K562 (cell line): ENCODE data around the gene PGAM2. TPM values are rescaled to one million over a fixed set of nuclear protein-coding genes. Genes with fewer than 3 reads are reported as not detected.

Experiments used
- ATAC-seq: fragments of 200-7000 bp; cut with Tn5 transposase; 3 replicates; pipeline ENCODE4 v1.9.1; 2020; ENCODE audit warnings: moderate library complexity
- BruUV-seq: library from RNA; stranded (reverse); fragments of 400-500 nt; replicated peaks from 2 replicates; lab custom pipeline; 2021; lab: Mats Ljungman, UMichigan
- CTCF ChIA-PET: fragments of 300-600 bp; formaldehyde crosslinking; extraction: SDS; loops from one replicate; lab custom pipeline; 2021; ENCODE audit warnings: low intra/inter-chr PET ratio; lab: Yijun Ruan, JAX
- POLR2A ChIA-PET: fragments of 300-600, 350-650 bp; sonication (Branson Sonifier 250); formaldehyde crosslinking; extraction: SDS; loops from one replicate; lab custom pipeline; 2021; ENCODE audit warnings: antibody characterized with exemption, inconsistent platforms; lab: Yijun Ruan, JAX
- DNase-seq, 4 experiments: peaks; one replicate each; pipeline versions ENCODE4 v3.0.0 to v3.0.0-alpha.2; 2011 to 2018; ENCODE audit warnings: low spot score in 3 of 4, mixed read lengths in 3 of 4; ENCODE audit errors: extremely low read depth in 1 of 4
- FAIRE-seq: peaks from 2 replicates; lab custom pipeline; 2011; peaks lifted over from hg19 to GRCh38; lab: Jason Lieb, UNC
- H2AFZ ChIP-seq: 2 replicates; pipeline ENCODE4 v1.6.0; 2011; ENCODE audit warnings: low read depth, low read length, control low read depth, inconsistent platforms
- H3K27ac ChIP-seq: fragments of 200-600 bp; 3 replicates; pipeline ENCODE4 v1.8.0; 2011; ENCODE audit warnings: low read depth, mild to moderate bottlenecking, control low read depth, inconsistent platforms, low read length, moderate library complexity, mixed read lengths; ENCODE audit errors: extremely low read depth
- H3K27me3 ChIP-seq, 2 experiments: fragments of 300-600 bp in 1 of 2; 2 replicates in 1 of 2; 3 replicates in 1 of 2; pipeline versions ENCODE4 v1.6.0 to v1.8.0; 2011; ENCODE audit warnings: inconsistent platforms in 2 of 2, low read length in 2 of 2, mild to moderate bottlenecking in 1 of 2, mixed read lengths in 1 of 2, moderate library complexity in 1 of 2; ENCODE audit not compliant: control insufficient read depth in 2 of 2, insufficient read depth in 2 of 2
- H3K36me3 ChIP-seq: fragments of 300-600 bp; 3 replicates; pipeline ENCODE4 v1.8.0; 2011; ENCODE audit warnings: mild to moderate bottlenecking, low read length, inconsistent platforms; ENCODE audit not compliant: control insufficient read depth, insufficient read depth
- H3K4me1 ChIP-seq, 2 experiments: fragments of 200-600 bp in 1 of 2; replicated peaks in 1 of 2; 2 replicates in 1 of 2; 3 replicates in 1 of 2; pipeline versions ENCODE4 v1.5.1 to v1.8.0; 2011; ENCODE audit warnings: inconsistent platforms in 2 of 2, low read length in 2 of 2, mild to moderate bottlenecking in 1 of 2, mixed read lengths in 1 of 2, moderate library complexity in 1 of 2; ENCODE audit not compliant: control insufficient read depth in 2 of 2, insufficient read depth in 2 of 2
- H3K4me2 ChIP-seq: 2 replicates; pipeline ENCODE4 v1.6.1; 2011; ENCODE audit warnings: low read length, control low read depth, inconsistent platforms, mixed read lengths; ENCODE audit not compliant: insufficient read depth
- H3K4me3 ChIP-seq: fragments of 200-600 bp; sonication (generic), shearing (Covaris generic); 2 replicates; pipeline ENCODE4 v1.5.1; 2016; ENCODE audit warnings: control low read depth, inconsistent platforms
- H3K79me2 ChIP-seq: fragments of 200-600 bp; 3 replicates; pipeline ENCODE4 v1.8.0; 2011; ENCODE audit warnings: low read length, inconsistent platforms; ENCODE audit not compliant: control insufficient read depth, insufficient read depth
- H3K9ac ChIP-seq, 2 experiments: 2 replicates each; pipeline versions ENCODE4 v1.6.0 to v1.6.1; 2011; ENCODE audit warnings: low read depth in 2 of 2, low read length in 2 of 2, control low read depth in 1 of 2, inconsistent platforms in 1 of 2, mild to moderate bottlenecking in 1 of 2, mixed read lengths in 1 of 2; ENCODE audit not compliant: insufficient read depth in 1 of 2
- H3K9me1 ChIP-seq: one replicate; pipeline ENCODE4 v1.6.0; 2011; ENCODE audit warnings: inconsistent platforms, mild to moderate bottlenecking, low read length, moderate library complexity; ENCODE audit not compliant: control insufficient read depth, insufficient read depth
- H3K9me3 ChIP-seq: replicated peaks from 2 replicates; pipeline ENCODE4 v1.5.1; 2011; ENCODE audit warnings: low read depth, low read length, inconsistent platforms; ENCODE audit not compliant: control insufficient read depth, insufficient read depth
- H4K20me1 ChIP-seq: replicated peaks from 2 replicates; pipeline ENCODE4 v1.6.1; 2011; ENCODE audit warnings: low read length, inconsistent platforms, mixed read lengths; ENCODE audit not compliant: control insufficient read depth, insufficient read depth
- KDM4B ChIP-seq, 2 experiments: fragments of 450-650 bp in 1 of 2; sonication (generic) in 1 of 2; IDR thresholded peaks; 2 replicates each; pipeline ENCODE4 v1.6.1; 2016 to 2017; ENCODE audit warnings: borderline replicate concordance in 2 of 2, antibody characterized with exemption in 1 of 2, low read depth in 1 of 2, mild to moderate bottlenecking in 1 of 2
- SIN3A ChIP-seq, 2 experiments: fragments of 150-350 bp in 1 of 2; IDR thresholded peaks; 2 replicates each; pipeline ENCODE4 v1.6.1; 2011 to 2016; ENCODE audit warnings: borderline replicate concordance in 2 of 2, low read depth in 2 of 2, low read length in 2 of 2, mild to moderate bottlenecking in 2 of 2, moderate library complexity in 2 of 2; ENCODE audit not compliant: control insufficient read depth in 1 of 2
- SPI1 ChIP-seq: IDR thresholded peaks from 2 replicates; pipeline ENCODE4 v1.6.1; 2011; ENCODE audit warnings: low read depth, low read length, control low read depth, borderline replicate concordance
- WGBS: fragments of 100-300 bp; shearing (Covaris generic); methylation state at CpG from one replicate; pipeline ENCODE4 v1.1.6; 2016; ENCODE audit warnings: low coverage, mixed read lengths; ENCODE audit not compliant: insufficient coverage; ENCODE audit errors: missing lambda C conversion rate; 5-methylcytosine and 5-hydroxymethylcytosine counted together
- in situ Hi-C: fragments of 300-500 bp; cut with MboI; formaldehyde crosslinking; loops from 4 replicates; pipeline ENCODE4 v1.15.0; 2018; ENCODE audit warnings: inconsistent platforms, mixed read lengths
- intact Hi-C: fragments of 100-400 bp; cut with micrococcal nuclease; formaldehyde crosslinking; loops from 2 replicates; pipeline ENCODE4 v1.14.2; 2022
- polyA plus RNA-seq, 8 experiments: library from polyadenylated mRNA; depleted of rRNA in 4 of 8; stranded (reverse) in 5 of 8; unstranded in 3 of 8; fragments of >200 nt; fragmentation: Nextera tagmentation in 2 of 8; fragmentation: Illumina TruSeq in 1 of 8; extraction: Ambion mirVana in 2 of 8; extraction: Trizol in 1 of 8; gene quantifications; 2 replicates each; pipeline versions ENCODE4 v1.2.1 to v1.2.3, GENCODE V29; 2011 to 2014; ENCODE audit warnings: inconsistent platforms in 1 of 8, missing spikeins in 1 of 8
- total RNA-seq, 7 experiments: library from RNA; depleted of rRNA in 6 of 7; stranded (reverse); fragments of >200 nt in 6 of 7; fragmentation: Illumina TruSeq in 2 of 7; extraction: Trizol in 2 of 7; gene quantifications; 2 replicates each; pipeline versions ENCODE4 v1.2.1 to v1.2.3, GENCODE V29; 2011 to 2021; ENCODE audit warnings: low replicate concordance in 1 of 7
- TF ChIP-seq, protein P1 (sequence below): fragments of 250-450 bp; sonication (Bioruptor Pico); IDR thresholded peaks from 2 replicates; pipeline ENCODE4 v1.5.0; 2021; ENCODE audit warnings: mild to moderate bottlenecking, moderate library complexity
- TF ChIP-seq, protein P2 (sequence below): fragments of 250-450 bp; sonication (Bioruptor Pico); IDR thresholded peaks from 2 replicates; pipeline ENCODE4 v1.5.0; 2021; ENCODE audit warnings: mild to moderate bottlenecking, borderline replicate concordance
- TF ChIP-seq, protein P3 (sequence below): fragments of 450-650 bp; IDR thresholded peaks from 2 replicates; pipeline ENCODE4 v1.6.1; 2016; ENCODE audit warnings: mild to moderate bottlenecking

Gene PGAM2
- total and polyA plus RNA-seq, 9 of the 15 experiments (the other 6 are each of a cell fraction or from before 2014, with no cell fraction given), result not detected

- no peak overlapping the region for H3K27ac ChIP-seq
- peak overlapping the region in 1 of 2 experiments; percentile 55; a peak in 1 of 4 replicates for H3K9ac ChIP-seq
- ChIA-PET CTCF (no interaction called here), POLR2A (interaction anchor here (0.7 to 3.2 kb wide), 2 partner anchors 17 to 25 kb away, joined by 5 to 13 read pairs; no protein-coding TSS in a partner anchor)
- TF ChIP-seq SIN3A (IDR thresholded peaks at IDR 0.05; ENCODE audit: borderline replicate concordance in 2 of 2, control insufficient read depth in 1 of 2, low read depth in 2 of 2, low read length in 2 of 2) (no peak), KDM4B (IDR thresholded peaks at IDR 0.05; ENCODE audit: borderline replicate concordance in 2 of 2, low read depth in 1 of 2) (no peak), SPI1 (peak; percentile 29; the same call in 1 of the 2 replicates)
- TF ChIP-seq, protein P1, sequence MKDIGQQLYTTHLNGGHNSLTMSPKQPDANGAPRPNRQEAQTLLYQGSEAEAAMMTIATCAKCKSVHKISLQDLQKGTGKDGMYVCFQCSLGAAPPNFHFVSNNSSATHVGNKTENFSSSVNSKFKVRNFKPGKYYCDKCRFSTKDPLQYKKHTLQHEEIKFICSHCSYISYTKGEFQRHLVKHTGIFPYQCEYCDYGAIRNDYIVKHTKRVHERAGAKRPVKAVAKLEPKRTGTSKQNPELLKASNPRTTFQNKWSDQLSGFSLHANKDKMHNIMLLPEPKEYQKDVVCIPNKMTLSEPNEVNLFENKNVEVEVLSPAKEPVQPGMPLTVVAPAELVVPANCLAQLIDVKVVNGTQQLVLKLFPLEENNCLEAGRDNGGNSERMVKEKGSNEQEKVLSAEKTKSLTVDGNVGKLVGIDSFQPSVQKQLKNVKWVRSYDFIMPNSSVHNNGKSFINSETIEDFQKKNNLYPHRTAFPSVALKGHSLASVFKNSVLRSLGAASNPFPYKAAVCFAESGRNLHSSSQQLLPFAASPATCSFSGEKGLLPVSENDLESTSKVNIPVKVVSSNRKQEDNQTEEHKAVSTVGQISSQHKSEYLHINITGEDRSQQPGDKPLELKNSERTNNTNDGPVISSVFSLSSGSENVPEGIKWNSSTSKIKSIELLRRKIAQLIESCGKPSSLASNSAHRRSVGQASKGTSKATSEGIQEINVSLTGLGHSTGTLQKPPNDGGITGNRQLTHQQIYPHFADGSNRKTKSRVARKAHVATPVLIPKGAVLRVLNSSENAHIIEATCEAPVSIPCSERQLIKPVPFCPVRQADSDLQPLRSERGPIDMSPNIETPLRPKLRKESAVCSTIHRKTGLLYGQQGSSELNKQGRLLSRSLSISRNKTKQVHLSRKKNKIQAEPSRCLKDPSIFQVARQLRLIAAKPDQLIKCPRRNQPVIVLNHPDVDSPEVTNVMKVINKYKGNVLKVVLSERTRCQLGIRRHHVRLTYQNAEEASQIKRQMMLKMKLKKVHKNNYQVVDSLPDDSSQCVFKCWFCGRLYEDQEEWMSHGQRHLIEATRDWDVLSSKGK, result no peak
- TF ChIP-seq, protein P2, sequence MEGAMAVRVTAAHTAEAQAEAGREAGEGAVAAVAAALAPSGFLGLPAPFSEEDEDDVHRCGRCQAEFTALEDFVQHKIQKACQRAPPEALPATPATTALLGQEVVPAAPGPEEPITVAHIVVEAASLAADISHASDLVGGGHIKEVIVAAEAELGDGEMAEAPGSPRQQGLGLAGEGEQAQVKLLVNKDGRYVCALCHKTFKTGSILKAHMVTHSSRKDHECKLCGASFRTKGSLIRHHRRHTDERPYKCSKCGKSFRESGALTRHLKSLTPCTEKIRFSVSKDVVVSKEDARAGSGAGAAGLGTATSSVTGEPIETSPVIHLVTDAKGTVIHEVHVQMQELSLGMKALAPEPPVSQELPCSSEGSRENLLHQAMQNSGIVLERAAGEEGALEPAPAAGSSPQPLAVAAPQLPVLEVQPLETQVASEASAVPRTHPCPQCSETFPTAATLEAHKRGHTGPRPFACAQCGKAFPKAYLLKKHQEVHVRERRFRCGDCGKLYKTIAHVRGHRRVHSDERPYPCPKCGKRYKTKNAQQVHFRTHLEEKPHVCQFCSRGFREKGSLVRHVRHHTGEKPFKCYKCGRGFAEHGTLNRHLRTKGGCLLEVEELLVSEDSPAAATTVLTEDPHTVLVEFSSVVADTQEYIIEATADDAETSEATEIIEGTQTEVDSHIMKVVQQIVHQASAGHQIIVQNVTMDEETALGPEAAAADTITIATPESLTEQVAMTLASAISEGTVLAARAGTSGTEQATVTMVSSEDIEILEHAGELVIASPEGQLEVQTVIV (CRISPR knock-in tag), result no peak
- TF ChIP-seq, protein P3, sequence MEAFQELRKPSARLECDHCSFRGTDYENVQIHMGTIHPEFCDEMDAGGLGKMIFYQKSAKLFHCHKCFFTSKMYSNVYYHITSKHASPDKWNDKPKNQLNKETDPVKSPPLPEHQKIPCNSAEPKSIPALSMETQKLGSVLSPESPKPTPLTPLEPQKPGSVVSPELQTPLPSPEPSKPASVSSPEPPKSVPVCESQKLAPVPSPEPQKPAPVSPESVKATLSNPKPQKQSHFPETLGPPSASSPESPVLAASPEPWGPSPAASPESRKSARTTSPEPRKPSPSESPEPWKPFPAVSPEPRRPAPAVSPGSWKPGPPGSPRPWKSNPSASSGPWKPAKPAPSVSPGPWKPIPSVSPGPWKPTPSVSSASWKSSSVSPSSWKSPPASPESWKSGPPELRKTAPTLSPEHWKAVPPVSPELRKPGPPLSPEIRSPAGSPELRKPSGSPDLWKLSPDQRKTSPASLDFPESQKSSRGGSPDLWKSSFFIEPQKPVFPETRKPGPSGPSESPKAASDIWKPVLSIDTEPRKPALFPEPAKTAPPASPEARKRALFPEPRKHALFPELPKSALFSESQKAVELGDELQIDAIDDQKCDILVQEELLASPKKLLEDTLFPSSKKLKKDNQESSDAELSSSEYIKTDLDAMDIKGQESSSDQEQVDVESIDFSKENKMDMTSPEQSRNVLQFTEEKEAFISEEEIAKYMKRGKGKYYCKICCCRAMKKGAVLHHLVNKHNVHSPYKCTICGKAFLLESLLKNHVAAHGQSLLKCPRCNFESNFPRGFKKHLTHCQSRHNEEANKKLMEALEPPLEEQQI, result no peak
- no peaks in the 10 kb centered on the region for H3K36me3 ChIP-seq
- FAIRE-seq (no peak), DNase-seq (no peak), ATAC-seq (no peak)
- no peak overlapping the region for H3K4me3 ChIP-seq
- H3K4me2 ChIP-seq, result no peak overlapping the region
- 56% methylated on average over 8 of the region's 9 CpGs for WGBS
- BruUV-seq, result no TSS peak
- H3K9me1 ChIP-seq, result no peaks in the 10 kb centered on the region
- H3K27me3 ChIP-seq, result peaks cover 0 to 5% of the 10 kb centered on the region in 2 experiments; a peak in 1 of 5 replicates
- peaks cover 0 to 11% of the 10 kb centered on the region in 2 experiments; a peak in 4 of 5 replicates for H3K4me1 ChIP-seq
- in situ Hi-C loops (no loop called here), intact Hi-C loops (no loop called here)
- no peak overlapping the region for H2AFZ ChIP-seq
- H4K20me1 ChIP-seq, result no peaks in the 10 kb centered on the region
- H3K79me2 ChIP-seq, result no peaks in the 10 kb centered on the region
- no peaks in the 10 kb centered on the region for H3K9me3 ChIP-seq
Observed at GRCh38 chr7:44097064-44097932, 31.9 kb upstream of the PGAM2 start.
